ENCODE results near the gene WNT4. TPM values are rescaled to one million over a fixed set of nuclear protein-coding genes. Genes with fewer than 3 reads are reported as not detected.

WNT4 gene
- polyA plus RNA-seq, 2 of the 4 experiments (the other 2 are of a cell fraction) = 0.23 to 0.62 TPM

DNA sequence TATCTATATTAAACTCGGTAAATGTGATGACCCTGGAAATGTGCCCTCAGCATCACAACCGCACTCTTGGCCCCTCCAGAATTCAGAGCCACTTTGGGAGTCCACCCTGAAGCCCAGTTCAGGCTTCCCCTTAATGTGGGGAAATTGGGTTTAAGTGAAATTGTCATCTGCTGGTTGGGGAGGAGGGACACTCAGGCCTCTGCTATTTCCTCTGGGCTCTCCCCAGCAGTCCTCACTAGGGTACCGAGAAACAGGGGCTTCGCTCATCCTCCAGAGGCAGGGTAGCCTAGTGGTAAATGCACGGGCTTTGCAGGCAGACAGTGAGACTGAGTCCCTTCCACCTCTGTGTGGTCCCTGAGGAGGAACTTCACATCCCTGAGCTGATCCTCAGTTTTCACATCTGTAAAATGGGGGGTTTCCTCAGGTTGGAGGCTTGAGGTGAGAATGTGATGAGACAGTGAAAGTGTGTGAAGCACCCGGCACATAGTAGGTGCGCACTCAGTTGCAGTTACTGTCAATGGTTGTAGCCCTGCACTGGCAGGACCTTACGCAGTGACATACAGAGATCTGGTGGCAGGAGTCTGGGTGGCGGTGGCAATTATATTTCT is 14.6 kb upstream of the WNT4 start (continued):
- TF ChIP-seq BHLHE40 (IDR thresholded peaks at IDR 0.05; ENCODE audit: low read depth, low read length) = no peak

DNA sequence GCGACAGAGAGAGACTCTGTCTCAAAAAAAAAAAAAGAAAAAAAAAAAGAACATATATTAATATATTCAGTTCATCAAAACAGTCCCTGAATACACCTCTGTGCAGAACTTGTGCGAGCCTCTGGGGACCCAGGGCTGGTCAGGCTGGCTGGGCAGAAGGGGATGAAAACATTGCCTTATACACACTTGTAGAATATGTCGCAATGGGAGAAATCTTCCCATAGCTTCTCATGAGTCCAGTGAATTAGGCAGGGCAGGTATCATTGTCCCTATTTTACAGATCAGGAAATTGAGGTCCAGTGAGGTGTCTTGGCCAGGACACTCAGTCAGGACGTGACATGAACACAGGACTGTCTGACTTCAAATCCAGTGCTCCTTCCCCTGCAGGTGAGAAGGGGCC is 12.6 kb upstream of the WNT4 start:
- DNase-seq (ENCODE audit: low read depth in 1 of 2, low spot score in 1 of 2) (no peak), ATAC-seq (no peak), FAIRE-seq (no peak)
- Histone ChIP-seq H3K27ac (no peak overlapping the region), H3K4me2 (no peak overlapping the region), H3K9me3 (no peaks in the 10 kb centered on the region), H3K4me1 (no peaks in the 10 kb centered on the region), H3K4me3 (no peak overlapping the region)
- ChIA-PET CTCF (no interaction called here), POLR2A (no interaction called here)
- 72% methylated on average over 4 of the region's 4 CpGs for WGBS (ENCODE audit: missing lambda C conversion rate)
- TF ChIP-seq RARB (CRISPR knock-in tag; IDR thresholded peaks at IDR 0.05) (no peak), KDM1A (IDR thresholded peaks at IDR 0.05; ENCODE audit: low read depth) (no peak), JUN (IDR thresholded peaks at IDR 0.05) (no peak), SREBF2 (IDR thresholded peaks at IDR 0.05) (no peak), JUNB (IDR thresholded peaks at IDR 0.05) (no peak), EHF (CRISPR knock-in tag; IDR thresholded peaks at IDR 0.05) (no peak), TP53 (CRISPR knock-in tag; IDR thresholded peaks at IDR 0.05) (no peak), GATA3 (IDR thresholded peaks at IDR 0.05; ENCODE audit: borderline replicate concordance) (no peak), EP300 (IDR thresholded peaks at IDR 0.05) (no peak), HEYL (CRISPR knock-in tag; IDR thresholded peaks at IDR 0.05) (no peak), RCOR1 (IDR thresholded peaks at IDR 0.05; ENCODE audit: low read depth, low read length) (no peak), HOXA7 (CRISPR knock-in tag; IDR thresholded peaks at IDR 0.05) (no peak), FOSL2 (IDR thresholded peaks at IDR 0.05) (no peak), FOSL2 (CRISPR knock-in tag; IDR thresholded peaks at IDR 0.05) (no peak), FOSB (CRISPR knock-in tag; IDR thresholded peaks at IDR 0.05) (no peak)
- TF ChIP-seq, protein P1, sequence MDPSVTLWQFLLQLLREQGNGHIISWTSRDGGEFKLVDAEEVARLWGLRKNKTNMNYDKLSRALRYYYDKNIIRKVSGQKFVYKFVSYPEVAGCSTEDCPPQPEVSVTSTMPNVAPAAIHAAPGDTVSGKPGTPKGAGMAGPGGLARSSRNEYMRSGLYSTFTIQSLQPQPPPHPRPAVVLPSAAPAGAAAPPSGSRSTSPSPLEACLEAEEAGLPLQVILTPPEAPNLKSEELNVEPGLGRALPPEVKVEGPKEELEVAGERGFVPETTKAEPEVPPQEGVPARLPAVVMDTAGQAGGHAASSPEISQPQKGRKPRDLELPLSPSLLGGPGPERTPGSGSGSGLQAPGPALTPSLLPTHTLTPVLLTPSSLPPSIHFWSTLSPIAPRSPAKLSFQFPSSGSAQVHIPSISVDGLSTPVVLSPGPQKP (IDR thresholded peaks at IDR 0.05; ENCODE audit: low read depth, low read length) = no peak
- TF ChIP-seq, protein P2, sequence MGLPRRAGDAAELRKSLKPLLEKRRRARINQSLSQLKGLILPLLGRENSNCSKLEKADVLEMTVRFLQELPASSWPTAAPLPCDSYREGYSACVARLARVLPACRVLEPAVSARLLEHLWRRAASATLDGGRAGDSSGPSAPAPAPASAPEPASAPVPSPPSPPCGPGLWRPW (IDR thresholded peaks at IDR 0.05) = no peak
- TF ChIP-seq, protein P3, sequence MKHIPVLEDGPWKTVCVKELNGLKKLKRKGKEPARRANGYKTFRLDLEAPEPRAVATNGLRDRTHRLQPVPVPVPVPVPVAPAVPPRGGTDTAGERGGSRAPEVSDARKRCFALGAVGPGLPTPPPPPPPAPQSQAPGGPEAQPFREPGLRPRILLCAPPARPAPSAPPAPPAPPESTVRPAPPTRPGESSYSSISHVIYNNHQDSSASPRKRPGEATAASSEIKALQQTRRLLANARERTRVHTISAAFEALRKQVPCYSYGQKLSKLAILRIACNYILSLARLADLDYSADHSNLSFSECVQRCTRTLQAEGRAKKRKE (CRISPR knock-in tag; IDR thresholded peaks at IDR 0.05; ENCODE audit: low read depth) = no peak
- TF ChIP-seq, protein P4, sequence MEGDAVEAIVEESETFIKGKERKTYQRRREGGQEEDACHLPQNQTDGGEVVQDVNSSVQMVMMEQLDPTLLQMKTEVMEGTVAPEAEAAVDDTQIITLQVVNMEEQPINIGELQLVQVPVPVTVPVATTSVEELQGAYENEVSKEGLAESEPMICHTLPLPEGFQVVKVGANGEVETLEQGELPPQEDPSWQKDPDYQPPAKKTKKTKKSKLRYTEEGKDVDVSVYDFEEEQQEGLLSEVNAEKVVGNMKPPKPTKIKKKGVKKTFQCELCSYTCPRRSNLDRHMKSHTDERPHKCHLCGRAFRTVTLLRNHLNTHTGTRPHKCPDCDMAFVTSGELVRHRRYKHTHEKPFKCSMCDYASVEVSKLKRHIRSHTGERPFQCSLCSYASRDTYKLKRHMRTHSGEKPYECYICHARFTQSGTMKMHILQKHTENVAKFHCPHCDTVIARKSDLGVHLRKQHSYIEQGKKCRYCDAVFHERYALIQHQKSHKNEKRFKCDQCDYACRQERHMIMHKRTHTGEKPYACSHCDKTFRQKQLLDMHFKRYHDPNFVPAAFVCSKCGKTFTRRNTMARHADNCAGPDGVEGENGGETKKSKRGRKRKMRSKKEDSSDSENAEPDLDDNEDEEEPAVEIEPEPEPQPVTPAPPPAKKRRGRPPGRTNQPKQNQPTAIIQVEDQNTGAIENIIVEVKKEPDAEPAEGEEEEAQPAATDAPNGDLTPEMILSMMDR (IDR thresholded peaks at IDR 0.05) = no peak

DNA sequence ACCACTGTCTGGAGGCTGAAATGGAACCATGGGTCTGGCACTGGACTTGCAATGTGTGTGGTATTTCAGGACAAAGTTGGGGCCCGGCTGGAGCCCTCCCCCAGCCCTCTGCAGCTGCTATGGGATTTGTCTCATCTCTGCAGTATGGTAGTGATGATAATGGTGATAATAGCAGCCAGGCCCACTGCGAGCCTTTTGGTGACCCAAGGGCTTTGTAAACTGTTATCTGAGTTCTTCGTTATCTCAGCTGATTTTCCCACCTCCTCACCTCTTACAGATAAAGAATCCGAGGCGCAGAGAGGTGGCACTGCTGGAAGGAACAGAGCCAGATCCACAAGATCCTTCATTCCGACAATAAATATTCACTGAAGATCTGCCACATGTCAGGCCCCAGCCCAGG is 11.7 kb upstream of the WNT4 start:
- ChIA-PET CTCF (no interaction called here), POLR2A (no interaction called here)
- TF ChIP-seq SREBF2 (IDR thresholded peaks at IDR 0.05) (no peak), ZFP36 (IDR thresholded peaks at IDR 0.05; ENCODE audit: borderline replicate concordance, partially characterized antibody) (no peak), FOSB (CRISPR knock-in tag; IDR thresholded peaks at IDR 0.05) (no peak), HOXB13 (CRISPR knock-in tag; IDR thresholded peaks at IDR 0.05; ENCODE audit: low read depth) (no peak), CHD4 (IDR thresholded peaks at IDR 0.05; ENCODE audit: borderline replicate concordance) (no peak), ZC3H11A (IDR thresholded peaks at IDR 0.05) (no peak)
- TF ChIP-seq, protein P5, sequence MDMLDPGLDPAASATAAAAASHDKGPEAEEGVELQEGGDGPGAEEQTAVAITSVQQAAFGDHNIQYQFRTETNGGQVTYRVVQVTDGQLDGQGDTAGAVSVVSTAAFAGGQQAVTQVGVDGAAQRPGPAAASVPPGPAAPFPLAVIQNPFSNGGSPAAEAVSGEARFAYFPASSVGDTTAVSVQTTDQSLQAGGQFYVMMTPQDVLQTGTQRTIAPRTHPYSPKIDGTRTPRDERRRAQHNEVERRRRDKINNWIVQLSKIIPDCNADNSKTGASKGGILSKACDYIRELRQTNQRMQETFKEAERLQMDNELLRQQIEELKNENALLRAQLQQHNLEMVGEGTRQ (IDR thresholded peaks at IDR 0.05) = no peak
- Histone ChIP-seq H3K9me3 (no peaks in the 10 kb centered on the region), H3K4me3 (no peak overlapping the region), H3K4me1 (no peaks in the 10 kb centered on the region), H3K27ac (no peak overlapping the region), H3K4me2 (no peak overlapping the region)
- 96% methylated on average over 5 of the region's 6 CpGs for WGBS (ENCODE audit: missing lambda C conversion rate)
- no peak for FAIRE-seq
- DNase-seq (ENCODE audit: low read depth in 1 of 2, low spot score in 1 of 2) = no peak
- ATAC-seq = no peak

Data from A549 (cell line).